SH-SY5Y (cell line): ENCODE data around the gene MYOCD.

ENCODE experiments used
- GATA2 ChIP-seq: IDR thresholded peaks from 2 replicates; pipeline ENCODE4 v1.6.1; 2011; ENCODE audit warnings: mild to moderate bottlenecking, low read depth, low read length
- GATA3 ChIP-seq: IDR thresholded peaks from 2 replicates; pipeline ENCODE4 v1.6.1; 2011; ENCODE audit warnings: low read depth, mild to moderate bottlenecking, low read length, moderate library complexity

GRCh38 chr17:12693640-12694039, 27.9 kb downstream of the MYOCD start:
- TF ChIP-seq GATA3: no peak
- TF ChIP-seq GATA2: no peak
